Tibial nerve (tissue), 4 donors: ENCODE measurements around the gene NUDCD2. TPM values are rescaled to one million over a fixed set of nuclear protein-coding genes. Genes with fewer than 3 reads are reported as not detected.

Experiments used
- DNase-seq, 2 donors: peaks; one replicate each; pipeline ENCODE4 v3.0.0-alpha.2; 2019; ENCODE audit warnings: low spot score in 2 of 2
- H3K27ac ChIP-seq, 4 donors: fragments of 200-600 bp; sonication (generic) in 3 of 4; one replicate each; pipeline ENCODE4 v1.5.1; 2017 to 2019; ENCODE audit warnings: mild to moderate bottlenecking in 1 of 4
- H3K27me3 ChIP-seq, 2 donors: fragments of 200-600 bp; sonication (generic) in 1 of 2; one replicate each; pipeline versions ENCODE4 v1.5.1 to v1.6.0; 2017 to 2019
- H3K36me3 ChIP-seq, 3 donors: fragments of 200-600 bp; sonication (generic); one replicate each; pipeline ENCODE4 v1.5.1; 2018 to 2019
- H3K4me1 ChIP-seq, 4 donors: fragments of 200-600 bp; sonication (generic) in 3 of 4; one replicate each; pipeline ENCODE4 v1.5.1; 2017 to 2019
- H3K4me3 ChIP-seq, 4 donors: fragments of 200-600 bp; sonication (generic) in 3 of 4; one replicate each; pipeline ENCODE4 v1.5.1; 2017 to 2019; ENCODE audit warnings: mild to moderate bottlenecking in 1 of 4, moderate library complexity in 1 of 4
- H3K9me3 ChIP-seq, 4 donors: fragments of 200-600 bp; sonication (generic) in 3 of 4; one replicate each; pipeline ENCODE4 v1.5.1; 2017 to 2019
- EP300 ChIP-seq, 2 donors: sonication (generic); formaldehyde crosslinking; IDR thresholded peaks; one replicate each; pipeline ENCODE4 v1.6.1; 2017; ENCODE audit warnings: antibody characterized with exemption in 2 of 2, mild to moderate bottlenecking in 1 of 2
- POLR2A ChIP-seq, 2 donors: fragments of 450-650 bp; IDR thresholded peaks; one replicate each; pipeline ENCODE4 v1.6.1; 2017; ENCODE audit warnings: antibody characterized with exemption in 2 of 2, mild to moderate bottlenecking in 2 of 2, moderate library complexity in 2 of 2
- WGBS, 2 donors: methylation state at CpG; one replicate each; pipeline ENCODE4 v1.1.5; 2018; 5-methylcytosine and 5-hydroxymethylcytosine counted together
- total RNA-seq, 4 donors: library from RNA; depleted of rRNA; stranded (reverse); fragments of >200 nt; gene quantifications; one replicate each; pipeline ENCODE4 v1.1.0, GENCODE V29; 2016
- TF ChIP-seq, protein P1 (sequence below), 5 experiments: fragments of 200-600 bp in 3 of 5; fragments of 450-650 bp in 2 of 5; sonication (generic) in 3 of 5; IDR thresholded peaks; one replicate each; pipeline ENCODE4 v1.5.1; 2016 to 2019; ENCODE audit warnings: antibody characterized with exemption in 5 of 5, mild to moderate bottlenecking in 3 of 5, moderate library complexity in 2 of 5

The NUDCD2 gene
- total RNA-seq, 4 donors from 2014 or later: 4.6 to 14.5 (median 5.5) TPM

DNA sequence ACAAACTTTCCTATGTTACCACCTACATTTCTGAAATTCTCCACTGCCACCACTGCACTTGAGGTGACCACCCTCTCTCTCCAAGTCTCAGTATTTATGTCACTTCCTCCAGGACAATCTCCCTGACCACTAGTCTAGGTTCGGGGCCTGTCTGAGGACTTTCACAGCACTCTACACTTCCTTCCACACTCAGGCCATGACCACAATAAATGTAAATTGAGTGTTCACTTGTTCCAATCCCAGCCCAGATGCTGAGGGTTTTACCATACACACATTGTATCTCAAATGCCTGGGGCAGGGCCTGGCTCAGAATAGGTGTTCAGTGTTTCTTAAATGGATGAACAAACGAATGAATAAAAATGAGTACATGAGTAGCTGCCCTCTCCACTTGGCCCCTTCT, 49.4 kb downstream of the NUDCD2 start:
- H3K27ac ChIP-seq: no peak overlapping the region
- 78 to 86% methylated on average over 2 of the region's 2 CpGs for WGBS, 2 donors
- H3K4me1 ChIP-seq: peaks cover 0 to 19% (median 0%) of the 10 kb centered on the region in 4 donors
- no peaks in the 10 kb centered on the region for H3K9me3 ChIP-seq
- H3K36me3 ChIP-seq: no peaks in the 10 kb centered on the region
- peaks cover 0 to 9% of the 10 kb centered on the region in 2 donors for H3K27me3 ChIP-seq
- no peak overlapping the region for H3K4me3 ChIP-seq
- TF ChIP-seq, protein P1, sequence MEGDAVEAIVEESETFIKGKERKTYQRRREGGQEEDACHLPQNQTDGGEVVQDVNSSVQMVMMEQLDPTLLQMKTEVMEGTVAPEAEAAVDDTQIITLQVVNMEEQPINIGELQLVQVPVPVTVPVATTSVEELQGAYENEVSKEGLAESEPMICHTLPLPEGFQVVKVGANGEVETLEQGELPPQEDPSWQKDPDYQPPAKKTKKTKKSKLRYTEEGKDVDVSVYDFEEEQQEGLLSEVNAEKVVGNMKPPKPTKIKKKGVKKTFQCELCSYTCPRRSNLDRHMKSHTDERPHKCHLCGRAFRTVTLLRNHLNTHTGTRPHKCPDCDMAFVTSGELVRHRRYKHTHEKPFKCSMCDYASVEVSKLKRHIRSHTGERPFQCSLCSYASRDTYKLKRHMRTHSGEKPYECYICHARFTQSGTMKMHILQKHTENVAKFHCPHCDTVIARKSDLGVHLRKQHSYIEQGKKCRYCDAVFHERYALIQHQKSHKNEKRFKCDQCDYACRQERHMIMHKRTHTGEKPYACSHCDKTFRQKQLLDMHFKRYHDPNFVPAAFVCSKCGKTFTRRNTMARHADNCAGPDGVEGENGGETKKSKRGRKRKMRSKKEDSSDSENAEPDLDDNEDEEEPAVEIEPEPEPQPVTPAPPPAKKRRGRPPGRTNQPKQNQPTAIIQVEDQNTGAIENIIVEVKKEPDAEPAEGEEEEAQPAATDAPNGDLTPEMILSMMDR (IDR thresholded peaks at IDR 0.05): no peak
- TF ChIP-seq POLR2A (IDR thresholded peaks at IDR 0.05) (no peak), EP300 (IDR thresholded peaks at IDR 0.05) (no peak)
- DNase-seq: no peak

DNA sequence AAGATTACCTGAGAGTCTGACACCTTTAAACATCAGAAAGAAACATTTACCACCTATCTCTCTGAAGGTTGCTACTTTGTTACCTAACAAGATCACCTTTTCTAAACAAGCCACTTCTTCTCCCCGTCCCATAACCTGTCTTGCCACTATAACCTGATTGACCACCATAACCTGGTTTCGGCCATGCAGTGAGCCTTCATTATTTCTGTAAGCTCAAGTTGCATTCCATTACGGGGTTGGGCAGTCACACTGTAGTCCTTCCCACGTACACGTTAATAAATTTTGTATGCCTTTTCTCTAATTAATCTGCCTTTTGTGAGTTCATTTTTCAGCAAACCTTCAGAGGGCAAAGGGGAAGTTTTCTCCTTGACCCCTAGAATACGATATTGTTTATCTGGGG, 50.5 kb downstream of the NUDCD2 start:
- Histone ChIP-seq H3K27me3 (no peaks in the 10 kb centered on the region), H3K36me3 (no peaks in the 10 kb centered on the region), H3K27ac (no peak overlapping the region), H3K9me3 (no peaks in the 10 kb centered on the region), H3K4me3 (no peak overlapping the region), H3K4me1 (peaks cover 0 to 19% (median 0%) of the 10 kb centered on the region in 4 donors)
- TF ChIP-seq POLR2A (IDR thresholded peaks at IDR 0.05) (no peak), EP300 (IDR thresholded peaks at IDR 0.05) (no peak)
- TF ChIP-seq, protein P1 (IDR thresholded peaks at IDR 0.05): no peak
- WGBS, 2 donors: 72 to 75% methylated on average over 6 of the region's 6 CpGs
- DNase-seq: no peak

DNA sequence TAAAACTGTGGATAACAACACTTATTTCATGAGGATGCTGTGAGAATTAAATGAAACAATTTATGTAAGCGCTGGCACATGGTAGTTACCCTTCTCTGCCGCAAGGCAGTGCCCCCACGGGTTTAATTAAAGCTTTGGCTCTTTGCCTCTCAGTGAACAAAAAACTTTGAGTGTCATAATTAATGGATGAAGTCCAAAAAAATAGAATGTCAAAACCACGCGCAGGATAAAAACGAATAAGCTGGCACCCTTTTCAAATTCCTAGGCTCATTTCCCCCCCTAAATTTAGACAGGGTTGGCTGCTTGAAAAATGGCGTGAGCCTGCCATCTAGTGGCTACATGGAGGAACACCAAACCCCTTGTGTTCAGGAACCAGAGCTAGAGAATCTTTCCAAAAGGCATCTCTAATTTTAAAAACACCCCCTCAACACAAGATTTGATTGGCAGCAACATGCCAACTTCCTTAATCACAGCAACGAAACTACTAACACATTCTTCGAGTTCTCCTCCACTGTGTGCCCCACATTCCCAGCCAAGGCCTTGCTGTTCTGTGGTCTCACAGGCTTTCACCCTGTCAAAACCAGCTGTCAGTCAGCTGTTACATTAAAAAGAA, 51.5 kb downstream of the NUDCD2 start:
- H3K4me3 ChIP-seq: peak overlapping the region in 1 of 4 donors; percentile 13
- no peaks in the 10 kb centered on the region for H3K9me3 ChIP-seq
- H3K36me3 ChIP-seq: no peaks in the 10 kb centered on the region
- no peaks in the 10 kb centered on the region for H3K27me3 ChIP-seq
- H3K4me1 ChIP-seq: peaks cover 0 to 19% (median 0%) of the 10 kb centered on the region in 4 donors
- TF ChIP-seq POLR2A (IDR thresholded peaks at IDR 0.05) (no peak), EP300 (IDR thresholded peaks at IDR 0.05) (peak in 1 of 2 donors; percentile 25)
- TF ChIP-seq, protein P1 (IDR thresholded peaks at IDR 0.05): peak; percentile 80 to 89 (median 83)
- no peak overlapping the region for H3K27ac ChIP-seq
- peak in 1 of 2 donors; percentile 36 for DNase-seq
- 3 to 5% methylated on average over 9 of the region's 9 CpGs for whole genome bisulfite sequencing, 2 donors

DNA sequence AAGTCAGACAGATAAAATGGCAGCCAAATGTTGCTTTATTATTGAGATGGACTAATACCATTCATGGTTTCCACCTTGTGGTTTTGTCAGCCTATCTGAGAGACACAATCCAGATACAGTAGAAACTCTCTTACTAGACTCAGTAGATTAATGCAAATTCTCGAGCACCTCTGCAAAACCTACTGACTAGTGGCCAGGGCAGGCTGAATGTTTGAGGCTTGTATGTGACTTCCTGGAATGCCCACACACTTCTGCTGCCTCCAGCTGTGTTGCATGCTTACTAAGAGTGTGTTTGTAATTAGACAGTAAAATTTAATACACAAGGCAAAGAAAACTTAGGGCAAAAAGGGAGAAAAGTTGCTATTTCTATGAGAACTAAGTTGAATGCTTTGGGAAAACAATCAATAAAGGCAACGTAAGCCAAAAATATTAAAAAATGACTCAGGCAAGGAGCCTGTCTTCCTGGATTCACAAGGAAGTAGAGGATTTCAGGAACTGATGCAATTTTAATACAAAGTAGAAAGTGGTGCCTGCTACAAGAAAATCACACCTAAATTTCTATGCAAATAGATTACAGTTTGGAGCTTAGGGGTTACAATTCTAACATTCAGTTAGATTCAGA, 52.8 kb downstream of the NUDCD2 start:
- H3K36me3 ChIP-seq: no peaks in the 10 kb centered on the region
- no peaks in the 10 kb centered on the region for H3K27me3 ChIP-seq
- no peak for DNase-seq
- no peak for TF ChIP-seq POLR2A (IDR thresholded peaks at IDR 0.05)
- no peak for TF ChIP-seq EP300 (IDR thresholded peaks at IDR 0.05)
- TF ChIP-seq, protein P1 (IDR thresholded peaks at IDR 0.05): no peak
- peaks cover 0 to 19% (median 0%) of the 10 kb centered on the region in 4 donors for H3K4me1 ChIP-seq
- no peak overlapping the region for H3K4me3 ChIP-seq
- no peaks in the 10 kb centered on the region for H3K9me3 ChIP-seq
- no peak overlapping the region for H3K27ac ChIP-seq
- WGBS, 2 donors: 35 to 38% methylated on average over 2 of the region's 2 CpGs
